GM12878 (cell line): ENCODE data around the gene COL28A1. TPM values are rescaled to one million over a fixed set of nuclear protein-coding genes. Genes with fewer than 3 reads are reported as not detected.

Source experiments
- ATAC-seq: fragments of 200-7000 bp; cut with Tn5 transposase; 3 replicates; pipeline ENCODE4 v1.9.1; 2020; ENCODE audit warnings: mild to moderate bottlenecking, moderate library complexity
- BruUV-seq: library from RNA; stranded (reverse); fragments of 400-500 nt; replicated peaks from 2 replicates; lab custom pipeline; 2021; lab: Mats Ljungman, UMichigan
- CTCF ChIA-PET: fragments of 300-600 bp; sonication (Branson Sonifier 250); formaldehyde crosslinking; extraction: SDS; loops from one replicate; lab custom pipeline; 2021; ENCODE audit warnings: inconsistent platforms; lab: Yijun Ruan, JAX
- POLR2A ChIA-PET: fragments of 350-600 bp; formaldehyde crosslinking; extraction: SDS; loops from one replicate; lab custom pipeline; 2021; ENCODE audit warnings: inconsistent platforms; lab: Charles Lee
- RAD21 ChIA-PET: fragments of 300-600 bp; sonication (Branson Sonifier 250); formaldehyde crosslinking; loops from one replicate; lab custom pipeline; 2023; ENCODE audit warnings: antibody characterized with exemption; ENCODE audit not compliant: unreplicated experiment; lab: Charles Lee
- SMC1A ChIA-PET: fragments of 300-600 bp; sonication (Branson Sonifier 250); formaldehyde crosslinking; loops from one replicate; lab custom pipeline; 2023; ENCODE audit not compliant: unreplicated experiment, uncharacterized antibody; lab: Charles Lee
- DNase-seq: peaks from one replicate; pipeline ENCODE4 v3.0.0-alpha.2; 2011; ENCODE audit warnings: low read depth, low spot score
- FAIRE-seq: peaks from 3 replicates; lab custom pipeline; 2011; peaks lifted over from hg19 to GRCh38; lab: Jason Lieb, UNC
- H2AFZ ChIP-seq: 2 replicates; pipeline ENCODE4 v1.6.0; 2011; ENCODE audit warnings: low read depth, low read length, control low read depth; ENCODE audit not compliant: control insufficient read depth
- H3K27ac ChIP-seq: 2 replicates; pipeline ENCODE4 v1.5.1; 2011; ENCODE audit warnings: control low read depth; ENCODE audit not compliant: control insufficient read depth, insufficient read depth
- H3K27me3 ChIP-seq, 2 experiments: replicated peaks in 1 of 2; 2 replicates each; pipeline versions ENCODE4 v1.6.0 to v1.6.1; 2011; ENCODE audit warnings: low read length in 1 of 2; ENCODE audit not compliant: control insufficient read depth in 2 of 2, insufficient read depth in 2 of 2
- H3K36me3 ChIP-seq, 2 experiments: 2 replicates each; pipeline ENCODE4 v1.5.1; 2011; ENCODE audit warnings: low read length in 1 of 2; ENCODE audit not compliant: control insufficient read depth in 2 of 2, insufficient read depth in 2 of 2
- H3K4me1 ChIP-seq: 2 replicates; pipeline ENCODE4 v1.6.1; 2011; ENCODE audit warnings: mild to moderate bottlenecking, low read length, moderate library complexity, mixed read lengths; ENCODE audit not compliant: control insufficient read depth, insufficient read depth
- H3K4me2 ChIP-seq: 2 replicates; pipeline ENCODE4 v1.6.0; 2011; ENCODE audit warnings: control low read depth; ENCODE audit not compliant: control insufficient read depth, insufficient read depth
- H3K4me3 ChIP-seq: fragments of 200-600 bp; sonication (generic); 2 replicates; pipeline ENCODE4 v1.5.1; 2016
- H3K79me2 ChIP-seq: 2 replicates; pipeline ENCODE4 v1.6.0; 2011; ENCODE audit warnings: low read length; ENCODE audit not compliant: control insufficient read depth, insufficient read depth
- H3K9ac ChIP-seq: 2 replicates; pipeline ENCODE4 v1.8.0; 2011; ENCODE audit warnings: low read length, control low read depth, mixed read lengths; ENCODE audit not compliant: control insufficient read depth, insufficient read depth
- H3K9me3 ChIP-seq: replicated peaks from 3 replicates; pipeline ENCODE4 v1.5.1; 2011; ENCODE audit warnings: mild to moderate bottlenecking, low read length; ENCODE audit not compliant: control insufficient read depth, insufficient read depth
- H4K20me1 ChIP-seq: 2 replicates; pipeline ENCODE4 v1.6.0; 2011; ENCODE audit not compliant: control insufficient read depth, insufficient read depth
- BCLAF1 ChIP-seq: fragments of 450-650 bp; IDR thresholded peaks from 2 replicates; pipeline ENCODE4 v1.6.1; 2017; ENCODE audit warnings: antibody characterized with exemption, mild to moderate bottlenecking, moderate library complexity
- HSF1 ChIP-seq: fragments of 150-350 bp; IDR thresholded peaks from 2 replicates; pipeline ENCODE4 v1.6.1; 2014; ENCODE audit warnings: mild to moderate bottlenecking, low read depth, low read length
- KDM1A ChIP-seq: fragments of 200-600 bp; sonication (generic); IDR thresholded peaks from 2 replicates; pipeline ENCODE4 v1.6.1; 2016; ENCODE audit warnings: borderline replicate concordance
- PRDM15 ChIP-seq: fragments of 450-650 bp; formaldehyde crosslinking; IDR thresholded peaks from 2 replicates; pipeline ENCODE4 v1.4.0; 2020; ENCODE audit warnings: mild to moderate bottlenecking, moderate library complexity
- SMAD1 ChIP-seq: fragments of 450-650 bp; IDR thresholded peaks from 2 replicates; pipeline ENCODE4 v1.6.1; 2018; ENCODE audit warnings: mild to moderate bottlenecking, low read depth; ENCODE audit not compliant: partially characterized antibody
- SUZ12 ChIP-seq: fragments of 200-600 bp; sonication (generic); IDR thresholded peaks from one replicate; pipeline ENCODE4 v1.6.1; 2018; ENCODE audit warnings: antibody characterized with exemption, mild to moderate bottlenecking; ENCODE audit not compliant: unreplicated experiment
- WGBS: methylation state at CpG from one replicate; pipeline ENCODE4 v1.1.6; 2016; ENCODE audit warnings: low lambda C conversion rate; ENCODE audit not compliant: insufficient replicate concordance, insufficient coverage; ENCODE audit errors: missing lambda C conversion rate; 5-methylcytosine and 5-hydroxymethylcytosine counted together
- in situ Hi-C: fragments of 300-500 bp; cut with MboI; formaldehyde crosslinking; loops from 9 replicates; pipeline ENCODE4 v1.14.3; 2018; ENCODE audit warnings: mixed read lengths
- intact Hi-C: fragments of 100-400 bp; cut with micrococcal nuclease; formaldehyde crosslinking; loops from one replicate; pipeline ENCODE4 v1.14.2; 2022; ENCODE audit not compliant: unreplicated experiment
- polyA plus RNA-seq, 11 experiments: library from polyadenylated mRNA; depleted of rRNA in 4 of 11; unstranded in 6 of 11; stranded (reverse) in 5 of 11; fragments of >200 nt; fragmentation: Nextera tagmentation in 4 of 11; fragmentation: Illumina TruSeq in 1 of 11; extraction: Ambion mirVana in 4 of 11; extraction: Trizol in 1 of 11; gene quantifications; 1 replicate in 1 of 11; 2 replicates in 10 of 11; pipeline versions ENCODE4 v1.2.1 to v1.2.3, GENCODE V29; 2011 to 2016; ENCODE audit warnings: inconsistent platforms in 2 of 11, missing spikeins in 2 of 11, low read depth in 1 of 11
- total RNA-seq, 4 experiments: library from RNA; depleted of rRNA in 3 of 4; stranded (reverse); fragments of >200 nt in 3 of 4; fragmentation: Illumina TruSeq in 1 of 4; extraction: Trizol in 1 of 4; gene quantifications; 2 replicates each; pipeline versions ENCODE4 v1.2.1 to v1.2.3, GENCODE V29; 2013 to 2021

COL28A1 gene
- total and polyA plus RNA-seq, 10 of the 15 experiments (the other 5 are each of a cell fraction or from before 2014, with no cell fraction given), result 0.05 to 0.22 TPM; not detected in 8

GRCh38 chr7:7438851-7439250 is 96.8 kb downstream of the COL28A1 start:
- DNase-seq, result no peak
- Histone ChIP-seq H3K79me2 (no peaks in the 10 kb centered on the region), H3K4me3 (no peak overlapping the region), H4K20me1 (no peaks in the 10 kb centered on the region), H3K9ac (no peak overlapping the region), H3K27ac (no peak overlapping the region), H3K27me3 (no peaks in the 10 kb centered on the region; a peak in 1 of 4 replicates)
- WGBS, result 25% methylated on average over 5 of the region's 5 CpGs
- no peak for ATAC-seq
- no TSS peak for BruUV-seq
- POLR2A ChIA-PET, result interaction anchor here (1.4 kb wide), 1 partner anchor 14 kb away, joined by 3 read pairs; no protein-coding TSS in a partner anchor
- RAD21 ChIA-PET, result interaction anchor here (1.0 kb wide), 1 partner anchor 16 kb away, joined by 3 read pairs; no protein-coding TSS in a partner anchor
- in situ Hi-C loops, result no loop called here
- SMC1A ChIA-PET, result interaction anchor here (0.6 to 1.4 kb wide), 2 partner anchors 14 to 407 kb away, joined by 3 read pairs; no protein-coding TSS in a partner anchor
- no peak for TF ChIP-seq SUZ12
- TF ChIP-seq PRDM15, result no peak
- no peak for TF ChIP-seq BCLAF1
- TF ChIP-seq KDM1A, result no peak
- no peak for TF ChIP-seq SMAD1
- no peak for TF ChIP-seq HSF1
- TF ChIP-seq, all 136 proteins: peak for 0
- no peaks in the 10 kb centered on the region; the same call in 2 of the 3 replicates for H3K9me3 ChIP-seq
- intact Hi-C loops, result no loop called here
- H3K36me3 ChIP-seq, result no peaks in the 10 kb centered on the region
- no peak for FAIRE-seq
- H2AFZ ChIP-seq, result no peak overlapping the region
- no peak overlapping the region for H3K4me2 ChIP-seq
- CTCF ChIA-PET, result interaction anchor here (0.6 to 0.8 kb wide), 2 partner anchors 17 to 110 kb away, joined by 4 read pairs; no protein-coding TSS in a partner anchor
- H3K4me1 ChIP-seq, result no peaks in the 10 kb centered on the region
